ENCODE measurements around the gene HRAS.

GRCh38 chr11:563812-564578 is 28.6 kb upstream of the HRAS start:
- TF ChIP-seq, protein P1, sequence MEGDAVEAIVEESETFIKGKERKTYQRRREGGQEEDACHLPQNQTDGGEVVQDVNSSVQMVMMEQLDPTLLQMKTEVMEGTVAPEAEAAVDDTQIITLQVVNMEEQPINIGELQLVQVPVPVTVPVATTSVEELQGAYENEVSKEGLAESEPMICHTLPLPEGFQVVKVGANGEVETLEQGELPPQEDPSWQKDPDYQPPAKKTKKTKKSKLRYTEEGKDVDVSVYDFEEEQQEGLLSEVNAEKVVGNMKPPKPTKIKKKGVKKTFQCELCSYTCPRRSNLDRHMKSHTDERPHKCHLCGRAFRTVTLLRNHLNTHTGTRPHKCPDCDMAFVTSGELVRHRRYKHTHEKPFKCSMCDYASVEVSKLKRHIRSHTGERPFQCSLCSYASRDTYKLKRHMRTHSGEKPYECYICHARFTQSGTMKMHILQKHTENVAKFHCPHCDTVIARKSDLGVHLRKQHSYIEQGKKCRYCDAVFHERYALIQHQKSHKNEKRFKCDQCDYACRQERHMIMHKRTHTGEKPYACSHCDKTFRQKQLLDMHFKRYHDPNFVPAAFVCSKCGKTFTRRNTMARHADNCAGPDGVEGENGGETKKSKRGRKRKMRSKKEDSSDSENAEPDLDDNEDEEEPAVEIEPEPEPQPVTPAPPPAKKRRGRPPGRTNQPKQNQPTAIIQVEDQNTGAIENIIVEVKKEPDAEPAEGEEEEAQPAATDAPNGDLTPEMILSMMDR (conservative IDR thresholded peaks at IDR 0.05): no peak
- no peak for TF ChIP-seq EZH2 (IDR thresholded peaks at IDR 0.05; ENCODE audit: low read depth)
